ENCODE results near the gene CLEC19A. TPM values are rescaled to one million over a fixed set of nuclear protein-coding genes. Genes with fewer than 3 reads are reported as not detected.

The CLEC19A gene
- total and polyA plus RNA-seq, 4 donors: not detected

GRCh38 chr16:19236561-19237209 is 48.8 kb upstream of the CLEC19A start (continued):
- no peak for TF ChIP-seq CTCF (IDR thresholded peaks at IDR 0.05; ENCODE audit: low read depth, low read length, missing input control)

GRCh38 chr16:19238406-19238805 is 47.1 kb upstream of the CLEC19A start:
- no peak for DNase-seq (ENCODE audit: low spot score)
- Histone ChIP-seq H3K27ac (ENCODE audit: low read depth in 1 of 2, low read length in 2 of 2) (no peak overlapping the region), H3K4me1 (ENCODE audit: control insufficient read depth in 4 of 4, insufficient read depth in 4 of 4, low read length in 3 of 4) (no peaks in the 10 kb centered on the region), H3K9me3 (ENCODE audit: control insufficient read depth in 4 of 4, low read length in 3 of 4) (peaks cover 0 to 6% (median 3%) of the 10 kb centered on the region in 4 donors), H3K4me3 (ENCODE audit: low read depth in 1 of 3, low read length in 3 of 3) (no peak overlapping the region), H3K9ac (ENCODE audit: low read depth in 1 of 2, low read length in 2 of 2) (no peak overlapping the region), H3K36me3 (ENCODE audit: control insufficient read depth in 4 of 4, insufficient read depth in 3 of 4, low read depth in 1 of 4, low read length in 3 of 4) (peaks cover 2 to 19% (median 7%) of the 10 kb centered on the region in 4 donors), H3K27me3 (ENCODE audit: control insufficient read depth in 4 of 4, insufficient read depth in 4 of 4, low read length in 3 of 4) (no peaks in the 10 kb centered on the region)
- WGBS: 91% methylated on average over 4 of the region's 4 CpGs
- no peak for TF ChIP-seq ATF3 (IDR thresholded peaks at IDR 0.05)
- TF ChIP-seq EGR1 (IDR thresholded peaks at IDR 0.05; ENCODE audit: low read depth in 2 of 2): no peak
- TF ChIP-seq NR2F2 (IDR thresholded peaks at IDR 0.05): no peak
- no peak for TF ChIP-seq RXRA (IDR thresholded peaks at IDR 0.05)
- TF ChIP-seq REST (IDR thresholded peaks at IDR 0.05): no peak
- no peak for TF ChIP-seq TAF1 (conservative IDR thresholded peaks at IDR 0.05)
- TF ChIP-seq RAD21 (IDR thresholded peaks at IDR 0.05): no peak
- no peak for TF ChIP-seq MAX (IDR thresholded peaks at IDR 0.05)
- no peak for TF ChIP-seq YY1 (IDR thresholded peaks at IDR 0.05)
- TF ChIP-seq HNF4G (IDR thresholded peaks at IDR 0.05): no peak
- no peak for TF ChIP-seq CTCF (IDR thresholded peaks at IDR 0.05; ENCODE audit: low read depth, low read length, missing input control)
- no peak for TF ChIP-seq FOXA1 (IDR thresholded peaks at IDR 0.05)
- TF ChIP-seq SP1 (IDR thresholded peaks at IDR 0.05): no peak
- no peak for TF ChIP-seq HNF4A (conservative IDR thresholded peaks at IDR 0.05)

Data from liver (tissue), 9 donors.